HepG2 (cell line): ENCODE data around the gene ATP2B3. TPM values are rescaled to one million over a fixed set of nuclear protein-coding genes. Genes with fewer than 3 reads are reported as not detected.

Source experiments
- ESRRA ChIP-seq: sonication (generic); formaldehyde crosslinking; IDR thresholded peaks from 2 replicates; pipeline ENCODE4 v1.5.1; 2020; ENCODE audit warnings: mild to moderate bottlenecking, low read depth, missing genetic modification reagents
- GABPA ChIP-seq, 2 experiments: IDR thresholded peaks; 2 replicates each; pipeline ENCODE4 v1.6.1; 2011 to 2016; ENCODE audit warnings: low read depth in 2 of 2, low read length in 1 of 2, missing biosample characterization in 1 of 2, missing genetic modification characterization in 1 of 2
- GLMP ChIP-seq: sonication (generic); formaldehyde crosslinking; IDR thresholded peaks from 2 replicates; pipeline ENCODE4 v1.9.0; 2021; ENCODE audit warnings: missing genetic modification reagents, mild to moderate bottlenecking, borderline replicate concordance
- GMEB2 ChIP-seq: IDR thresholded peaks from 2 replicates; pipeline ENCODE4 v1.6.1; 2016; ENCODE audit warnings: missing biosample characterization, missing genetic modification reagents, low read depth
- ZNF687 ChIP-seq: sonication (generic); formaldehyde crosslinking; IDR thresholded peaks from 2 replicates; pipeline ENCODE4 v1.5.1; 2020; ENCODE audit warnings: mild to moderate bottlenecking, missing genetic modification reagents, moderate library complexity
- ZNF781 ChIP-seq: sonication (generic); formaldehyde crosslinking; IDR thresholded peaks from 2 replicates; pipeline ENCODE4 v1.5.1; 2020; ENCODE audit warnings: borderline replicate concordance, mild to moderate bottlenecking, missing genetic modification reagents; ENCODE audit errors: not compliant biosample characterization
- polyA plus RNA-seq, 8 experiments: library from polyadenylated mRNA; depleted of rRNA in 3 of 8; stranded (reverse) in 7 of 8; unstranded in 1 of 8; fragments of >200 nt; fragmentation: Illumina TruSeq in 4 of 8; extraction: Trizol in 4 of 8; gene quantifications; 2 replicates each; pipeline versions ENCODE4 v1.2.1 to v1.2.3, GENCODE V29; 2011 to 2016; ENCODE audit warnings: low read depth in 4 of 8, missing spikeins in 1 of 8, mixed read lengths in 1 of 8; ENCODE audit not compliant: insufficient read depth in 1 of 8
- total RNA-seq, 5 experiments: library from RNA; depleted of rRNA; stranded (reverse); fragments of >200 nt; fragmentation: Illumina TruSeq; extraction: Trizol; gene quantifications; 2 replicates each; pipeline ENCODE4 v1.2.3, GENCODE V29; 2016; ENCODE audit warnings: low read depth in 1 of 5

Gene ATP2B3
- total and polyA plus RNA-seq, 2 of the 13 experiments (the other 11 are each of a cell fraction or from before 2014, with no cell fraction given) = not detected

GRCh38 chrX:153485396-153486080 is 31.9 kb upstream of the ATP2B3 start (continued):
- TF ChIP-seq GLMP (CRISPR knock-in tag) = no peak
- TF ChIP-seq ZNF687 = peak; percentile 67
- no peak for TF ChIP-seq GMEB2 (CRISPR knock-in tag)
- TF ChIP-seq GABPA (IDR thresholded peaks at IDR 0.05; ENCODE audit: low read depth, low read length) = no peak
- no peak for TF ChIP-seq GABPA (CRISPR knock-in tag; IDR thresholded peaks at IDR 0.05; ENCODE audit: low read depth)
- TF ChIP-seq ZNF781 (CRISPR knock-in tag) = no peak
- TF ChIP-seq ESRRA (CRISPR knock-in tag) = no peak
